Measurements from ENCODE around the gene JARID2. TPM values are rescaled to one million over a fixed set of nuclear protein-coding genes. Genes with fewer than 3 reads are reported as not detected.

Gene JARID2
- total and polyA plus RNA-seq, 8 donors: 2.4 to 42.6 (median 11.5) TPM

GRCh38 chr6:15316754-15317153 lies 70.9 kb downstream of the JARID2 start:
- Histone ChIP-seq H3K27me3 (no peaks in the 10 kb centered on the region), H3K4me3 (no peak overlapping the region), H3K36me3 (no peaks in the 10 kb centered on the region), H3K9me3 (no peaks in the 10 kb centered on the region), H3K27ac (no peak overlapping the region), H3K4me1 (peaks cover 0 to 56% (median 28%) of the 10 kb centered on the region in 4 donors)
- intact Hi-C loops (cut with DNase I; ENCODE audit: low total_unique reads): no loop called here
- TF ChIP-seq POLR2AphosphoS5 (IDR thresholded peaks at IDR 0.05) (no peak), POLR2A (IDR thresholded peaks at IDR 0.05) (no peak), CTCF (IDR thresholded peaks at IDR 0.05) (no peak), EP300 (IDR thresholded peaks at IDR 0.05) (no peak)
- no peak for DNase-seq

GRCh38 chr6:15317251-15317650 lies 71.4 kb downstream of the JARID2 start:
- TF ChIP-seq POLR2A (IDR thresholded peaks at IDR 0.05) (no peak), EP300 (IDR thresholded peaks at IDR 0.05) (no peak), CTCF (IDR thresholded peaks at IDR 0.05) (no peak)
- H3K27me3 ChIP-seq: no peaks in the 10 kb centered on the region
- intact Hi-C loops (cut with DNase I; ENCODE audit: low total_unique reads): no loop called here

GRCh38 chr6:15317934-15318902 lies 72.3 kb downstream of the JARID2 start:
- Histone ChIP-seq H3K4me1 (peaks cover 4 to 56% (median 31%) of the 10 kb centered on the region in 4 donors), H3K9me3 (no peaks in the 10 kb centered on the region), H3K36me3 (no peaks in the 10 kb centered on the region), H3K27ac (no peak overlapping the region), H3K4me3 (no peak overlapping the region), H3K27me3 (no peaks in the 10 kb centered on the region)
- no peak for TF ChIP-seq EP300 (IDR thresholded peaks at IDR 0.05)
- 71 to 82% (median 75%) methylated on average over 9 of the region's 9 CpGs for WGBS, 5 donors
- peak in 1 of 2 donors; percentile 43 for DNase-seq
- intact Hi-C loops (cut with DNase I; ENCODE audit: low total_unique reads): no loop called here

More at GRCh38 chr6:15317251-15317650, 71.4 kb downstream of the JARID2 start:
- Histone ChIP-seq H3K4me3 (no peak overlapping the region), H3K9me3 (no peaks in the 10 kb centered on the region), H3K4me1 (peaks cover 0 to 56% (median 28%) of the 10 kb centered on the region in 4 donors), H3K27ac (no peak overlapping the region), H3K36me3 (no peaks in the 10 kb centered on the region)
- DNase-seq: no peak
- 89 to 97% (median 91%) methylated on average over 4 of the region's 4 CpGs for WGBS, 5 donors

GRCh38 chr6:15319677-15320076 lies 73.8 kb downstream of the JARID2 start:
- TF ChIP-seq POLR2A (IDR thresholded peaks at IDR 0.05) (no peak), EP300 (IDR thresholded peaks at IDR 0.05) (no peak), CTCF (IDR thresholded peaks at IDR 0.05) (no peak), POLR2AphosphoS5 (IDR thresholded peaks at IDR 0.05) (no peak)
- Histone ChIP-seq H3K4me3 (no peak overlapping the region), H3K36me3 (no peaks in the 10 kb centered on the region), H3K9me3 (no peaks in the 10 kb centered on the region), H3K4me1 (peaks cover 4 to 55% (median 29%) of the 10 kb centered on the region in 4 donors), H3K27me3 (no peaks in the 10 kb centered on the region), H3K27ac (no peak overlapping the region)
- intact Hi-C loops (cut with DNase I; ENCODE audit: low total_unique reads): no loop called here
- no peak for DNase-seq
- WGBS, 5 donors: 63 to 89% (median 71%) methylated on average over 3 of the region's 3 CpGs

- no peaks in the 10 kb centered on the region for H3K9me3 ChIP-seq
- WGBS, 5 donors: 95 to 98% (median 97%) methylated on average over 1 of the region's 1 CpG
- no peak for DNase-seq
Measured at GRCh38 chr6:15320693-15321092, 74.8 kb downstream of the JARID2 start.

More at GRCh38 chr6:15320693-15321092, 74.8 kb downstream of the JARID2 start:
- H3K27me3 ChIP-seq: no peaks in the 10 kb centered on the region
- H3K4me3 ChIP-seq: no peak overlapping the region
- H3K4me1 ChIP-seq: peaks cover 4 to 60% (median 32%) of the 10 kb centered on the region in 4 donors
- no peak overlapping the region for H3K27ac ChIP-seq
- TF ChIP-seq EP300 (IDR thresholded peaks at IDR 0.05) (no peak), POLR2A (IDR thresholded peaks at IDR 0.05) (no peak), CTCF (IDR thresholded peaks at IDR 0.05) (no peak)
- no peaks in the 10 kb centered on the region for H3K36me3 ChIP-seq
- intact Hi-C loops (cut with DNase I; ENCODE audit: low total_unique reads): no loop called here
